Measurements from ENCODE around the gene SPATS2L.

The SPATS2L gene

DNA sequence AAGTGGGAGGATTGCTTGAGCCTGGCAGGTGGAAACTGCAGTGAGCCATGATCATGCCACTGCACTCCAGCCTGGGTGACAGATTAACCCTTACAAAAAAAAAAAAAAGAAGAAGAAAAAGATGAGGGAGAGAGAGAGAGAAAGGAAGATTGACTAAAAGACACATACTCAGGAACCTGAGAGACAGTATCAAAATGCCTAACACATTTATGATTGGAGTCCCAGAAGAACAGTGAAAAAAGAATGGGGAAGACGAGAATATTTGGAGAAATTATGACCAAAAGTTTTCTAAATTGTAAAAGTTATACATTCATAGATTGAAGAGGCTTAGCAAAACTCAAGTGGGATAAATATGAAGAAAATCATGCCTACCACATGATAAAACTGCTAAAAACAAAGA, 19.9 kb upstream of the SPATS2L start:
- no peak for TF ChIP-seq TCF12 (IDR thresholded peaks at IDR 0.05; ENCODE audit: low read depth)
- TF ChIP-seq, protein P1, sequence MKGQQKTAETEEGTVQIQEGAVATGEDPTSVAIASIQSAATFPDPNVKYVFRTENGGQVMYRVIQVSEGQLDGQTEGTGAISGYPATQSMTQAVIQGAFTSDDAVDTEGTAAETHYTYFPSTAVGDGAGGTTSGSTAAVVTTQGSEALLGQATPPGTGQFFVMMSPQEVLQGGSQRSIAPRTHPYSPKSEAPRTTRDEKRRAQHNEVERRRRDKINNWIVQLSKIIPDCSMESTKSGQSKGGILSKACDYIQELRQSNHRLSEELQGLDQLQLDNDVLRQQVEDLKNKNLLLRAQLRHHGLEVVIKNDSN (IDR thresholded peaks at IDR 0.05), result no peak
- TF ChIP-seq TEAD4 (IDR thresholded peaks at IDR 0.05), result no peak
- TF ChIP-seq TAF1 (IDR thresholded peaks at IDR 0.05; ENCODE audit: low read depth), result no peak
- TF ChIP-seq, protein P2, sequence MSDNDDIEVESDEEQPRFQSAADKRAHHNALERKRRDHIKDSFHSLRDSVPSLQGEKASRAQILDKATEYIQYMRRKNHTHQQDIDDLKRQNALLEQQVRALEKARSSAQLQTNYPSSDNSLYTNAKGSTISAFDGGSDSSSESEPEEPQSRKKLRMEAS (IDR thresholded peaks at IDR 0.05), result no peak
- no peak for TF ChIP-seq EGR1 (IDR thresholded peaks at IDR 0.05)
- TF ChIP-seq YY1 (IDR thresholded peaks at IDR 0.05; ENCODE audit: low read depth), result no peak
- no peak for TF ChIP-seq EP300 (IDR thresholded peaks at IDR 0.05; ENCODE audit: borderline replicate concordance)
- no peak for TF ChIP-seq FOXM1 (IDR thresholded peaks at IDR 0.05; ENCODE audit: borderline replicate concordance, low read depth)

DNA sequence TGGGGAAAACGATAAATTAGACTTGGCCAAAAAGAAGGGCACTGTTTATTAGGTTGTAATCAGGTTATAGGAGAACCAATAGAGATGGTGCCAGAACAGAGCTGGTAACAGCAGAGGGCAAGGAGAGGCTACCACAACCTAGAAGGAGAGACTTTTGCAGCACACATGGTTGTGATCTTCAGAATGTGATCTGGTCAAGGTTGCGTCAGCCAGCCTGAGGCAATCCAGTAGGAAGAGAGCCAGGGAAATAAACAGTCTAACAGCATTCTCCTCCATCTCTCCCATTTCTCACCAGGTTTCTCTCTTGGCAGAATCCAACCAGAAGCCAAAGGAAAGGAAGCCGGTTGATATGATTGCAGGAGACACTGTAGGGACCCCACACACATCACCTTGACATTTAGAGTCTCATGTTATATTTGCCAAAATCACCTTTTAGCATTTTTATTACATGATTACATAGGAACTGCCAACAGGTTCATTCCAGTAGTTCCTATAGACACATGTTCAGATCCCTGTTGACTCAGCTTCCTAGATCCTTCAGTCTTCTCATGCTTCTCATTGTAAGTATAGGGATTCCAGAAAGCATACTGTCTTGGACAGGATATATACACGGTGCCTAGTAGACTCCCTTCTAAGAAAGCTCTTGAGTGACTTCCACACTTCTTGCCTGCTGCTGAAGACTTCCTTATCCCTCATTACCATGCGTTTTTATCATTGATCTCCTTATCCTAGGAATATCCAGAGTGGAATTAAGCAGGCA, 17.6 kb upstream of the SPATS2L start:
- no peak for TF ChIP-seq FOXM1 (IDR thresholded peaks at IDR 0.05; ENCODE audit: borderline replicate concordance, low read depth)
- TF ChIP-seq YY1 (IDR thresholded peaks at IDR 0.05; ENCODE audit: low read depth), result no peak
- no peak for TF ChIP-seq EP300 (IDR thresholded peaks at IDR 0.05; ENCODE audit: borderline replicate concordance)
- no peak for TF ChIP-seq RAD21 (IDR thresholded peaks at IDR 0.05; ENCODE audit: low read depth)
- TF ChIP-seq, protein P1 (IDR thresholded peaks at IDR 0.05), result no peak
- no peak for TF ChIP-seq CREB1 (IDR thresholded peaks at IDR 0.05; ENCODE audit: low read depth)
- TF ChIP-seq ZBTB7A (IDR thresholded peaks at IDR 0.05; ENCODE audit: low read depth), result no peak
- TF ChIP-seq NFIC (IDR thresholded peaks at IDR 0.05), result no peak
- TF ChIP-seq TAF1 (IDR thresholded peaks at IDR 0.05; ENCODE audit: low read depth), result no peak
- TF ChIP-seq CEBPB (IDR thresholded peaks at IDR 0.05), result no peak
- TF ChIP-seq EGR1 (IDR thresholded peaks at IDR 0.05), result no peak
- TF ChIP-seq, protein P2 (IDR thresholded peaks at IDR 0.05), result no peak
- TF ChIP-seq, protein P3, sequence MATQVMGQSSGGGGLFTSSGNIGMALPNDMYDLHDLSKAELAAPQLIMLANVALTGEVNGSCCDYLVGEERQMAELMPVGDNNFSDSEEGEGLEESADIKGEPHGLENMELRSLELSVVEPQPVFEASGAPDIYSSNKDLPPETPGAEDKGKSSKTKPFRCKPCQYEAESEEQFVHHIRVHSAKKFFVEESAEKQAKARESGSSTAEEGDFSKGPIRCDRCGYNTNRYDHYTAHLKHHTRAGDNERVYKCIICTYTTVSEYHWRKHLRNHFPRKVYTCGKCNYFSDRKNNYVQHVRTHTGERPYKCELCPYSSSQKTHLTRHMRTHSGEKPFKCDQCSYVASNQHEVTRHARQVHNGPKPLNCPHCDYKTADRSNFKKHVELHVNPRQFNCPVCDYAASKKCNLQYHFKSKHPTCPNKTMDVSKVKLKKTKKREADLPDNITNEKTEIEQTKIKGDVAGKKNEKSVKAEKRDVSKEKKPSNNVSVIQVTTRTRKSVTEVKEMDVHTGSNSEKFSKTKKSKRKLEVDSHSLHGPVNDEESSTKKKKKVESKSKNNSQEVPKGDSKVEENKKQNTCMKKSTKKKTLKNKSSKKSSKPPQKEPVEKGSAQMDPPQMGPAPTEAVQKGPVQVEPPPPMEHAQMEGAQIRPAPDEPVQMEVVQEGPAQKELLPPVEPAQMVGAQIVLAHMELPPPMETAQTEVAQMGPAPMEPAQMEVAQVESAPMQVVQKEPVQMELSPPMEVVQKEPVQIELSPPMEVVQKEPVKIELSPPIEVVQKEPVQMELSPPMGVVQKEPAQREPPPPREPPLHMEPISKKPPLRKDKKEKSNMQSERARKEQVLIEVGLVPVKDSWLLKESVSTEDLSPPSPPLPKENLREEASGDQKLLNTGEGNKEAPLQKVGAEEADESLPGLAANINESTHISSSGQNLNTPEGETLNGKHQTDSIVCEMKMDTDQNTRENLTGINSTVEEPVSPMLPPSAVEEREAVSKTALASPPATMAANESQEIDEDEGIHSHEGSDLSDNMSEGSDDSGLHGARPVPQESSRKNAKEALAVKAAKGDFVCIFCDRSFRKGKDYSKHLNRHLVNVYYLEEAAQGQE (IDR thresholded peaks at IDR 0.05; ENCODE audit: low read depth), result no peak
- no peak for TF ChIP-seq TCF12 (IDR thresholded peaks at IDR 0.05; ENCODE audit: low read depth)
- no peak for TF ChIP-seq TEAD4 (IDR thresholded peaks at IDR 0.05)

DNA sequence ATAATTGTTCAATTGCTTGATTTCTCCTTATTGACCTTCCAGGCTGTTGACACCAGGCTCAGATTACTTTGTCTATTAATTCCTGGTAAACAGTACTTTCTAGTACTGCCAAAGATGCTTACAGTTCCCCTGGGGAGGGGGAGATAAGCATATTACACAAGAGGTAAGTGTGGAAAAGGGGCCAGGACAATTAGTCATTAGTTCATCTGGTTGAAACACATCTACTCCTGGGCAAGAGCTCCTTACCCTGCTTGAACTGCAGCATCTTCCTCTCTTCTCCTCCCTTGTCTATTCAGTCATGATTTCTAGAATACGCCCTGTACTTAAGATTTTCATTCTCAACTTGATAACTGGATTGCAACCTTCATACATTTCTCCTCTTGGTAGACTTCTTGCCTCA, 10.4 kb upstream of the SPATS2L start:
- no peak for TF ChIP-seq TEAD4 (IDR thresholded peaks at IDR 0.05)
- TF ChIP-seq CREB1 (IDR thresholded peaks at IDR 0.05; ENCODE audit: low read depth), result no peak
- TF ChIP-seq TCF12 (IDR thresholded peaks at IDR 0.05; ENCODE audit: low read depth), result no peak
- TF ChIP-seq RAD21 (IDR thresholded peaks at IDR 0.05; ENCODE audit: low read depth), result no peak
- no peak for TF ChIP-seq YY1 (IDR thresholded peaks at IDR 0.05; ENCODE audit: low read depth)
- TF ChIP-seq ZBTB7A (IDR thresholded peaks at IDR 0.05; ENCODE audit: low read depth), result no peak
- no peak for TF ChIP-seq TAF1 (IDR thresholded peaks at IDR 0.05; ENCODE audit: low read depth)
- TF ChIP-seq, protein P2 (IDR thresholded peaks at IDR 0.05), result no peak
- no peak for TF ChIP-seq EP300 (IDR thresholded peaks at IDR 0.05; ENCODE audit: borderline replicate concordance)
- TF ChIP-seq EGR1 (IDR thresholded peaks at IDR 0.05), result no peak
- no peak for TF ChIP-seq CEBPB (IDR thresholded peaks at IDR 0.05)
- TF ChIP-seq FOXM1 (IDR thresholded peaks at IDR 0.05; ENCODE audit: borderline replicate concordance, low read depth), result no peak
- TF ChIP-seq, protein P3 (IDR thresholded peaks at IDR 0.05; ENCODE audit: low read depth), result no peak
- TF ChIP-seq, protein P1 (IDR thresholded peaks at IDR 0.05), result no peak

DNA sequence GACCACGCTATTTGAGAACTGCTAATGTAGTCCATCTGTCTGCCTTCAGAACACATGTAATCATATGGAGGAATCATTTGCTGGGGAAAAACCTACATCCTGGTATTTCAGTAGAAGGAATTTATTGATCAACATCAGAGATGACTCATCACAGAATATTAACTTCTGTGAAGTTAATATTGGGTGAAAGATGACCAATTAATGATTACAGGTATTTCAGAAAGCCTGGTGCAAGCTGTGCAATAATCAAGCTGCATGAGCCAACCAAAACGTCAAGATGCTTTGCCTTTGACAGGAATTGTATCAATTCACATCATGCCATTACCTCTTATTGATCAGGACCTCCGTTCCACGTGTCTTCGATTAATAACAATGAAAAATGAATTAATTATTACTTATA, 9.4 kb upstream of the SPATS2L start:
- TF ChIP-seq CREB1 (IDR thresholded peaks at IDR 0.05; ENCODE audit: low read depth), result no peak

DNA sequence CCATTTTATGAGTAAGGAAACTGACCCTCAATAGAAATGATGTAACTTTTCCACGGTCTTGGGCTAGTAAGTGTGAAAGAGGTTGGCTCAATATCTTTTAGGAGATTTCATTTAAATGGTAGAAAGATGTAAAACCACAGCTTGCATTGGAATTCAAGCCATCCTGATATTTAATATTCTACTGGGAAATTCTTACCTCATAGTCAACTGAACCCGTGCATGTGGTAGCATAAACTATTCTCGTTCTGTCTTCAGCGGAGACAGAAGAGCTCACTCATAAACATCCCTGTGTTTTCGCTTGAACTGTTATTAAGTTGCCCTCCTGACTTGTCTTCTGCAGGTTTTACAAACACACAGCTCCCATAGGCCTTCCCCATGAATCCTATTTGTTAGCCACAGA, 8.5 kb upstream of the SPATS2L start:
- TF ChIP-seq YY1 (IDR thresholded peaks at IDR 0.05; ENCODE audit: low read depth) (no peak), TAF1 (IDR thresholded peaks at IDR 0.05; ENCODE audit: low read depth) (no peak), TEAD4 (IDR thresholded peaks at IDR 0.05) (no peak), CEBPB (IDR thresholded peaks at IDR 0.05) (no peak), NFIC (IDR thresholded peaks at IDR 0.05) (no peak), ZBTB7A (IDR thresholded peaks at IDR 0.05; ENCODE audit: low read depth) (no peak), EP300 (IDR thresholded peaks at IDR 0.05; ENCODE audit: borderline replicate concordance) (no peak), CREB1 (IDR thresholded peaks at IDR 0.05; ENCODE audit: low read depth) (no peak)
- TF ChIP-seq, protein P2 (IDR thresholded peaks at IDR 0.05), result no peak
- TF ChIP-seq, protein P1 (IDR thresholded peaks at IDR 0.05), result no peak
- TF ChIP-seq, protein P3 (IDR thresholded peaks at IDR 0.05; ENCODE audit: low read depth), result no peak

Measured in Ishikawa (cell line).